Keratinocyte (primary cell): ENCODE data around the gene DCAF11.

Experiments used
- EZH2 ChIP-seq: IDR thresholded peaks from one replicate; pipeline ENCODE4 v1.6.1; 2012; ENCODE audit warnings: inconsistent platforms, mild to moderate bottlenecking, low read length, moderate library complexity
- TF ChIP-seq, protein P1 (sequence below), 3 experiments: IDR thresholded peaks in 1 of 3; conservative IDR thresholded peaks in 1 of 3; optimal IDR thresholded peaks in 1 of 3; 2 replicates in 2 of 3; 3 replicates in 1 of 3; pipeline versions ENCODE3 to v1.5.1; 2011; ENCODE audit warnings: low read length in 3 of 3, mild to moderate bottlenecking in 3 of 3, moderate library complexity in 2 of 3, control low read depth in 1 of 3, inconsistent platforms in 1 of 3; ENCODE audit not compliant: insufficient read depth in 2 of 3; ENCODE audit errors: extremely low read depth in 1 of 3

DNA sequence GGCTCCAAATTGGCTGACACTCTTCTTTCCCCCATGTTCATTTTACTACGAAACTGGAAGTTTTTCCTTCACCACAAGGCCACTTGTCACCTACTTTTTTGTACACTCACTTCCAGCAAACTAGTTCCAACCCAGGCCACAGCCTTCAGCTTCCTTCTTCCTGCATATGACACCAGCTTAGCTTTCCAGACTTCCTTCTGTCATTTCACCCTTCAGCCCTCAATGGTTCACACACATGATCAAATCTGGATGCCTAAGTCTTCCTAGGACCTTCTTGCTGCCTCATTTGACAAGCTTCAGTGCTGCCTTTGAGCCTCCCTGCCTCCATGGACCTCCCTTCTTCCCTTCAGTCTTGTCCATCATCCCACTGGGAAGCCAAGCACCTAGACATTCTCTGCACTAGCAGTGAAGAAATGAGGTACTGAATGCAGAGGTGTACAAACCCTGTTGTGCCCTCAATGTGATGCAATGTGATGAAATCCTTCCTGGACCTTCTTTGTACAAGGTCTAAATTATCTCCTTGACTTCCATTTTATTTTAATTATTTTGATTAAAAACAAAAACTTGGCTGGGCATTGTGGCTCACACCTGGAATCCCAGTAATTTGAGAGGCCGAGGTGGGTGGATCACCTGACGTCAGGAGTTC is 53.0 kb downstream of the DCAF11 start:
- TF ChIP-seq, protein P1, sequence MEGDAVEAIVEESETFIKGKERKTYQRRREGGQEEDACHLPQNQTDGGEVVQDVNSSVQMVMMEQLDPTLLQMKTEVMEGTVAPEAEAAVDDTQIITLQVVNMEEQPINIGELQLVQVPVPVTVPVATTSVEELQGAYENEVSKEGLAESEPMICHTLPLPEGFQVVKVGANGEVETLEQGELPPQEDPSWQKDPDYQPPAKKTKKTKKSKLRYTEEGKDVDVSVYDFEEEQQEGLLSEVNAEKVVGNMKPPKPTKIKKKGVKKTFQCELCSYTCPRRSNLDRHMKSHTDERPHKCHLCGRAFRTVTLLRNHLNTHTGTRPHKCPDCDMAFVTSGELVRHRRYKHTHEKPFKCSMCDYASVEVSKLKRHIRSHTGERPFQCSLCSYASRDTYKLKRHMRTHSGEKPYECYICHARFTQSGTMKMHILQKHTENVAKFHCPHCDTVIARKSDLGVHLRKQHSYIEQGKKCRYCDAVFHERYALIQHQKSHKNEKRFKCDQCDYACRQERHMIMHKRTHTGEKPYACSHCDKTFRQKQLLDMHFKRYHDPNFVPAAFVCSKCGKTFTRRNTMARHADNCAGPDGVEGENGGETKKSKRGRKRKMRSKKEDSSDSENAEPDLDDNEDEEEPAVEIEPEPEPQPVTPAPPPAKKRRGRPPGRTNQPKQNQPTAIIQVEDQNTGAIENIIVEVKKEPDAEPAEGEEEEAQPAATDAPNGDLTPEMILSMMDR (optimal IDR thresholded peaks at IDR 0.05 in 1 of 3, IDR thresholded peaks at IDR 0.05 in 1 of 3, conservative IDR thresholded peaks at IDR 0.05 in 1 of 3; ENCODE audit: extremely low read depth in 1 of 3, insufficient read depth in 2 of 3, low read length in 3 of 3), result no peak
- TF ChIP-seq EZH2, result no peak
